Effector memory CD8-positive, alpha-beta T cell (primary cell): ENCODE data around the gene THEM5.

Source experiments
- ATAC-seq: fragments of 150-1000 bp; cut with Tn5 transposase; replicated peaks from 2 replicates; pipeline ENCODE4 v1.10.0; 2021; ENCODE audit warnings: mild to moderate bottlenecking, moderate library complexity
- DNase-seq, 3 experiments: peaks; one replicate each; pipeline ENCODE4 v3.0.0; 2021
- H3K27ac Mint-ChIP-seq, 2 donors: one replicate each; pipeline ENCODE4 v1.8.0; 2022; ENCODE audit warnings: mild to moderate bottlenecking in 2 of 2, mixed read lengths in 2 of 2, moderate library complexity in 2 of 2
- H3K27me3 Mint-ChIP-seq, 2 donors: one replicate each; pipeline ENCODE4 v1.8.0; 2022; ENCODE audit warnings: mixed read lengths in 2 of 2
- H3K36me3 Mint-ChIP-seq: one replicate; pipeline ENCODE4 v1.8.0; 2022; ENCODE audit warnings: mild to moderate bottlenecking, moderate library complexity, mixed read lengths; ENCODE audit not compliant: insufficient read depth
- H3K4me1 Mint-ChIP-seq, 2 donors: one replicate each; pipeline ENCODE4 v1.8.0; 2022; ENCODE audit warnings: low read depth in 2 of 2, mixed read lengths in 2 of 2
- H3K4me3 Mint-ChIP-seq, 2 donors: one replicate each; pipeline ENCODE4 v1.8.0; 2022; ENCODE audit warnings: mild to moderate bottlenecking in 2 of 2, mixed read lengths in 2 of 2, moderate library complexity in 2 of 2
- H3K9me3 Mint-ChIP-seq, 2 donors: one replicate each; pipeline ENCODE4 v1.8.0; 2022; ENCODE audit warnings: mixed read lengths in 2 of 2

THEM5 gene

GRCh38 chr1:151805066-151805820 lies 48.3 kb downstream of the THEM5 start, which contains the start of gene LINGO4:
TSS of gene LINGO4 (minus strand) at chr1:151805419. CDS start at chr1:151802704, 2,715 bp downstream.
- DNase-seq, result no peak
- no peak within 1 kb of the TSS for H3K4me3 Mint-ChIP-seq
- peaks cover 12% of the 10 kb centered on the region for H3K36me3 Mint-ChIP-seq
- peak within 1 kb of the TSS in 1 of 2 donors; percentile 80 for H3K27ac Mint-ChIP-seq
- no peaks in the 10 kb centered on the region for H3K27me3 Mint-ChIP-seq
- peaks cover 12 to 28% of the 10 kb centered on the region in 2 donors for H3K4me1 Mint-ChIP-seq
- ATAC-seq, result peak; percentile 39
- no peaks in the 10 kb centered on the region for H3K9me3 Mint-ChIP-seq

DNA sequence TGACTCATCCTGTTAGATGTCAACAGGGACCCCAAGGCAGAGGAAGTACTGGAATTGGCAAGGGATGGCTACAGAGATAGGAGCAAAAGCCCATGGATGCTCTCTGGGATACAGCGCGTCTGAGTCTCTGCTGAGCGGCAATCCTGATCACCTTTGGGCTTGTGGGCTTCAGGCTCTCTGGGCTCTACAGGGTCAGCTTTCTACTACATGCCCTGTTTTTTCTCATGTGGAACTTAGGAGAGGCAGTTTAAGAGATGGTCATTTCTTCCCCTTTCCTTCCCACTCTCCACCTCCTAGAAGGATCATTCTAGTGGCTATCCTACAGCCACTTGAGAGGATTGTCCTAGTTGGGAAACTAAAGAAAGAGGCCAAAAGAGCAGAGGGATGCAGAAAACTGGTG lies 49.6 kb downstream of the THEM5 start:
- ATAC-seq (no peak), DNase-seq (no peak)
- peaks cover 12% of the 10 kb centered on the region for H3K36me3 Mint-ChIP-seq
- no peaks in the 10 kb centered on the region for H3K9me3 Mint-ChIP-seq
- peak overlapping the region in 1 of 2 donors; percentile 69 for H3K27ac Mint-ChIP-seq
- H3K4me1 Mint-ChIP-seq, result peaks cover 14 to 39% of the 10 kb centered on the region in 2 donors
- H3K27me3 Mint-ChIP-seq, result no peaks in the 10 kb centered on the region
- no peak overlapping the region for H3K4me3 Mint-ChIP-seq

- ATAC-seq (no peak), DNase-seq (no peak)
- H3K27me3 Mint-ChIP-seq, result no peaks in the 10 kb centered on the region
- H3K27ac Mint-ChIP-seq, result peak overlapping the region; percentile 13 to 69
- no peaks in the 10 kb centered on the region for H3K9me3 Mint-ChIP-seq
- no peak overlapping the region for H3K4me3 Mint-ChIP-seq
- H3K36me3 Mint-ChIP-seq, result peaks cover 6% of the 10 kb centered on the region
- H3K4me1 Mint-ChIP-seq, result peaks cover 14 to 42% of the 10 kb centered on the region in 2 donors
Measured at GRCh38 chr1:151803164-151803563, 50.3 kb downstream of the THEM5 start.

DNA sequence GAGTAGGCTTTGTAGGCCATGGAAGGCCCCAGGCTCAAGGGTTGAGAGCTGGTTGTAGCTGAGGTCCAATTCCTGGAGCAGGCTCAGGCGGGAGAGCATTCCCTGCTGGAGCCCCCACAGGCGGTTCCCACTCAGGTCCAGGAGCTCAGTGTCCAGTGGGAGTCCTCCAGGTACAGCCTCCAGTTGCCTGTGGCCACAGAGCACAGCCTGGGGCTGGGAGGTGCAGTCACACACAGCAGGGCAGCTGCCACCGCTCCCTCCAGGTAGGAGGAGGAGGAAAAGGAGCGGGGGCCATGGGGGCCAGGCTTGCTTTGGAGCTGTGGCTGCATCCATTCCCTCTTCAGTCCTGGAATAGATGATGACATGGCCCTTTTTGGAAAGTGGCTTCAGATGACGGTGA lies 51.1 kb downstream of the THEM5 start:
- peak overlapping the region in 1 of 2 donors; percentile 60 for H3K27ac Mint-ChIP-seq
- peaks cover 3% of the 10 kb centered on the region for H3K36me3 Mint-ChIP-seq
- DNase-seq, result no peak
- ATAC-seq, result no peak
- no peaks in the 10 kb centered on the region for H3K27me3 Mint-ChIP-seq
- H3K4me3 Mint-ChIP-seq, result no peak overlapping the region
- H3K4me1 Mint-ChIP-seq, result peaks cover 14 to 42% of the 10 kb centered on the region in 2 donors
- no peaks in the 10 kb centered on the region for H3K9me3 Mint-ChIP-seq

GRCh38 chr1:151801846-151802245 lies 51.7 kb downstream of the THEM5 start:
- Mint-ChIP-seq H3K4me3 (no peak overlapping the region), H3K4me1 (peaks cover 14 to 42% of the 10 kb centered on the region in 2 donors), H3K36me3 (peaks cover 3% of the 10 kb centered on the region), H3K9me3 (no peaks in the 10 kb centered on the region), H3K27ac (peak overlapping the region in 1 of 2 donors; percentile 60), H3K27me3 (no peaks in the 10 kb centered on the region)
- ATAC-seq (no peak), DNase-seq (no peak)

GRCh38 chr1:151801310-151801820 lies 52.1 kb downstream of the THEM5 start:
- H3K9me3 Mint-ChIP-seq, result no peaks in the 10 kb centered on the region
- ATAC-seq, result no peak
- no peaks in the 10 kb centered on the region for H3K27me3 Mint-ChIP-seq
- H3K27ac Mint-ChIP-seq, result peak overlapping the region in 1 of 2 donors; percentile 60
- peaks cover 3% of the 10 kb centered on the region for H3K36me3 Mint-ChIP-seq
- no peak for DNase-seq
- no peak overlapping the region for H3K4me3 Mint-ChIP-seq
- peaks cover 18 to 42% of the 10 kb centered on the region in 2 donors for H3K4me1 Mint-ChIP-seq

DNA sequence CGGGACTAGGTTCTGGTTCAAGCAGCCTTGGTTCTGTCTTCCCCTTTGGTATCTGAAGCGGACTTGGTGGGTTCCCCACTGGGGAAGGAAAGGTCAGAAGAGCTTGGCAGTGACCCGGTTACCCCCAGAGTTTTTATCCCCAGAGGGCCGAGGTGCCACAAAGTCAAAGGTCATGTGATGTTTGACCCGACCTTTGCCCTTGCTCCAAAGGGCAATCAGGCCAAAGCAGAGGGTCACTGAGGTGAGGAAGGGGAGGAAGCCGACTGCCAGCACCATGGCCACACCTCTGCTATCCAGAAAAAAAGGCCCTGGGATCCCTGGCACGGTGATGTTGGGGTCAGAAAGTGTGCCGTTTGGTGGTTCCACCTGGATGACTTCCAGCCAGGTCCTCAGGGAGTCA lies 52.7 kb downstream of the THEM5 start:
- Mint-ChIP-seq H3K27ac (peak overlapping the region; percentile 22 to 82), H3K27me3 (no peaks in the 10 kb centered on the region), H3K9me3 (no peaks in the 10 kb centered on the region), H3K4me3 (peak overlapping the region; percentile 25 to 67), H3K4me1 (peaks cover 18 to 38% of the 10 kb centered on the region in 2 donors), H3K36me3 (peaks cover 3% of the 10 kb centered on the region)
- no peak for ATAC-seq
- DNase-seq, result no peak

GRCh38 chr1:151799179-151800022 lies 54.1 kb downstream of the THEM5 start:
- no peaks in the 10 kb centered on the region for H3K9me3 Mint-ChIP-seq
- H3K4me3 Mint-ChIP-seq, result peak overlapping the region in 1 of 2 donors; percentile 67
- DNase-seq (no peak), ATAC-seq (no peak)
- peaks cover 18 to 32% of the 10 kb centered on the region in 2 donors for H3K4me1 Mint-ChIP-seq
- H3K27me3 Mint-ChIP-seq, result no peaks in the 10 kb centered on the region
- peak overlapping the region in 1 of 2 donors; percentile 17 for H3K27ac Mint-ChIP-seq
- peaks cover 3% of the 10 kb centered on the region for H3K36me3 Mint-ChIP-seq

DNA sequence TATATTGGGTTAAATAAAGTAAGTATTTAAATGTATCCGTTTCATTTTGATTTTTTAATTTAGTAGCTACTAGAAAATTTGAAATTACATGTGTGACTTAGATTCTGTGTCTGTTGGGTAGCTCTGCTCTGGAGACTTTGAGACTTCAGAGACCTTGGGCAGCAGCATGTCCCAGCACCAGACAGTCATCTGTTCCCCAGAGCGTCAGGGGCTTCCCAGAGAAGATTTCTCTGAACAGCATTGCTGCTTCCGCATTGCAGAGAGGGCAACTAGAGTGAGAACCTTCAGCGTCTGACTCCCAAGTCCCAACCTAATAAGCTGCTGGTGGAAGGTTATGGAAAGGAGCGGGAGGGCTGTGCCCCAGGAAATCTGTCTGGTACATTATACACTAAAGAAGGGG lies 54.9 kb downstream of the THEM5 start:
- no peak for DNase-seq
- ATAC-seq, result no peak
- Mint-ChIP-seq H3K4me3 (no peak overlapping the region), H3K4me1 (peaks cover 18 to 28% of the 10 kb centered on the region in 2 donors), H3K9me3 (no peaks in the 10 kb centered on the region), H3K27ac (no peak overlapping the region), H3K27me3 (no peaks in the 10 kb centered on the region), H3K36me3 (peaks cover 4% of the 10 kb centered on the region)
